Type B pancreatic cell (in vitro differentiated cells): Measurements from ENCODE around the gene WDR54. TPM values are rescaled to one million over a fixed set of nuclear protein-coding genes. Genes with fewer than 3 reads are reported as not detected.
A peak's percentile ranks its signal among the peaks of the same experiment; 100 is the strongest.
"Not testable (repeated sequence)": the region's sequence is repeated elsewhere in the genome, so short reads cannot be mapped to it uniquely, and the experiment has no call there.

Experiments
- DNase-seq: peaks from one replicate; pipeline ENCODE4 v3.0.0; 2021; ENCODE audit warnings: mixed read lengths; ENCODE audit not compliant: unreplicated experiment; ENCODE audit errors: extremely low spot score
- H3K27ac Mint-ChIP-seq: 2 replicates; pipeline ENCODE4 v1.8.0; 2021; ENCODE audit warnings: mild to moderate bottlenecking, mixed read lengths
- H3K27me3 Mint-ChIP-seq: 2 replicates; pipeline ENCODE4 v1.8.0; 2021; ENCODE audit warnings: mixed read lengths
- H3K36me3 Mint-ChIP-seq: 2 replicates; pipeline ENCODE4 v1.8.0; 2021; ENCODE audit warnings: mixed read lengths
- H3K4me1 Mint-ChIP-seq: one replicate; pipeline ENCODE4 v1.8.0; 2021; ENCODE audit warnings: mixed read lengths; ENCODE audit not compliant: unreplicated experiment
- H3K4me3 Mint-ChIP-seq: 2 replicates; pipeline ENCODE4 v1.8.0; 2021; ENCODE audit warnings: mild to moderate bottlenecking, mixed read lengths
- H3K9me3 Mint-ChIP-seq: 2 replicates; pipeline ENCODE4 v1.8.0; 2021; ENCODE audit warnings: mixed read lengths
- total RNA-seq: library from RNA; stranded (reverse); gene quantifications from 2 replicates; pipeline ENCODE4 v1.2.1, GENCODE V29; 2021; ENCODE audit warnings: low replicate concordance
- TF ChIP-seq, protein P1 (sequence below): fragments of 200-600 bp; sonication (generic); conservative IDR thresholded peaks from 2 replicates; pipeline ENCODE4 v1.5.0; 2021; ENCODE audit warnings: antibody characterized with exemption, mild to moderate bottlenecking

The WDR54 gene
- total RNA-seq, 1 donor from 2014 or later = 41.7 TPM

- H3K4me3 Mint-ChIP-seq = peak overlapping the region; percentile 95
- TF ChIP-seq, protein P1, sequence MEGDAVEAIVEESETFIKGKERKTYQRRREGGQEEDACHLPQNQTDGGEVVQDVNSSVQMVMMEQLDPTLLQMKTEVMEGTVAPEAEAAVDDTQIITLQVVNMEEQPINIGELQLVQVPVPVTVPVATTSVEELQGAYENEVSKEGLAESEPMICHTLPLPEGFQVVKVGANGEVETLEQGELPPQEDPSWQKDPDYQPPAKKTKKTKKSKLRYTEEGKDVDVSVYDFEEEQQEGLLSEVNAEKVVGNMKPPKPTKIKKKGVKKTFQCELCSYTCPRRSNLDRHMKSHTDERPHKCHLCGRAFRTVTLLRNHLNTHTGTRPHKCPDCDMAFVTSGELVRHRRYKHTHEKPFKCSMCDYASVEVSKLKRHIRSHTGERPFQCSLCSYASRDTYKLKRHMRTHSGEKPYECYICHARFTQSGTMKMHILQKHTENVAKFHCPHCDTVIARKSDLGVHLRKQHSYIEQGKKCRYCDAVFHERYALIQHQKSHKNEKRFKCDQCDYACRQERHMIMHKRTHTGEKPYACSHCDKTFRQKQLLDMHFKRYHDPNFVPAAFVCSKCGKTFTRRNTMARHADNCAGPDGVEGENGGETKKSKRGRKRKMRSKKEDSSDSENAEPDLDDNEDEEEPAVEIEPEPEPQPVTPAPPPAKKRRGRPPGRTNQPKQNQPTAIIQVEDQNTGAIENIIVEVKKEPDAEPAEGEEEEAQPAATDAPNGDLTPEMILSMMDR = no peak
- DNase-seq = no peak
- peaks cover 7% of the 10 kb centered on the region for H3K36me3 Mint-ChIP-seq
- peaks cover 31% of the 10 kb centered on the region for H3K4me1 Mint-ChIP-seq
- H3K27ac Mint-ChIP-seq = peak overlapping the region; percentile 93
- peaks cover 4% of the 10 kb centered on the region for H3K27me3 Mint-ChIP-seq
- no peaks in the 10 kb centered on the region for H3K9me3 Mint-ChIP-seq
Measured at GRCh38 chr2:74458938-74459363, 37.4 kb downstream of the WDR54 start.

DNA sequence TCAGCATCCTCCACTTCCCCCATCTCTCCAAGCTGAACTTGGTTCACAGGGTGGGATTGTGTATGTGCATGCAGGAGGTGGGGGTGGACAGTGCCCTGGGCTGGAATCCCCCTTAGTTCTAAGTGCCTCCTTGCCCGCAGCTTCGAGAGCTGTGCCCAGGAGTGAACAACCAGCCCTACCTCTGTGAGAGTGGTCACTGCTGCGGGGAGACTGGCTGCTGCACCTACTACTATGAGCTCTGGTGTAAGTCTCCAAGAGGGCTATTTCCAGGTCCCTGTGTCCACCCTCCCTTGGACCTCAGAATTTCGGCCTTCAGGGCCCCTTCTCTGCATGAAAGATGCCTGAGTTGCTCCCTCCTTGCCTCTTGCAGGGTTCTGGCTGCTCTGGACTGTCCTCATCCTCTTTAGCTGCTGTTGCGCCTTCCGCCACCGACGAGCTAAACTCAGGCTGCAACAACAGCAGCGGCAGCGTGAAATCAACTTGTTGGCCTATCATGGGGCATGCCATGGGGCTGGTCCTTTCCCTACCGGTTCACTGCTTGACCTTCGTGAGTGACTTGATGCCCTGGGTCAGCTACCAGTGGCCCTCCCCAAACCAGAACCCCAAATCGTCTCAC, 38.1 kb downstream of the WDR54 start:
- H3K36me3 Mint-ChIP-seq, H3K9me3 Mint-ChIP-seq, DNase-seq, H3K27me3 Mint-ChIP-seq: not testable (repeated sequence)
- Mint-ChIP-seq H3K4me3 (peak overlapping the region; percentile 95), H3K27ac (peak overlapping the region; percentile 93), H3K4me1 (peaks cover 31% of the 10 kb centered on the region)

- not testable (repeated sequence) for DNase-seq, H3K27me3 Mint-ChIP-seq
Measured at GRCh38 chr2:74460187-74460586, 38.7 kb downstream of the WDR54 start.

DNA sequence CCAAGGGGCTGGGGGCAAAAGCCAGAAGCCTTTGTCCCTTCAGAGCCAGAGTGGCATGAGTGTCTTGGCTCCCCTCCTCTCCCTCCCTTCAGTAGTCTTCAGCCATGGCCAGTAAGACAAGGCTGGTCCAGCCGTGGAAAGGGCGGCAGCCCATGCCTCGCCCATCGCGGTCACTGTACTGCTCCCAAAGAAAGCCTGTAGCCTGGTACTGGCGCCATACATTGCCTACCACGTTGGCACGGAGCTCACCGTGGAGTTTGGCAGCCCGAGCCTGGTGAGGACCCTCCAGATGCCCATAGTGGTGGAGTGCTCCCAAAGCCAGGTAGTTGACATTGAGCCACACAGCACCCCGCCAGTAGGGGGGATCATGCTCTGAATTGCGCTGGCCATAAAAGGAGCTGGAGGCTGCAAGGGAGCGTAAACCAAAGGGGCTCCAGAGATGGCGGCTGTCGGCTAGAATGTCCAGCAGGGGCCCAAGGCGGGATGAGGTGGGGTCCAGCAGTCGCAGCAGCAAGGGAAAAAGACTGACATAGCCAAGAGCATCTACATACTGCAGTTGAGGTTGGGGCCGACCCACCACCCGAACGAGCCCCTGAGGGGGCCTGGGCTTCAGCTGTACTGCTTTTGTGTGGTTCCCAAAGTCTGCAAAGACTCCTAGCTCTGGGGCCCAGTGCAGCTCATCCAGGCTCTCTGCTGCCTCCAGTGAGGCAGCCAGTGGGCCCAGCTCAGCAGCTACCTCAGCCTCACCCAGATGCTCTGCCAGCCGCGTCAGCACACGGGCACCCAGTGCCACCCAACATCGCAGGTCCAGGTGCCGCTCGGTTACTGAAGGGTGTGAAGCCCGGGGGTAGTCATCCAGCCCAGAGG, 39.9 kb downstream of the WDR54 start:
- Mint-ChIP-seq H3K27me3 (peaks cover 4% of the 10 kb centered on the region), H3K4me1 (peaks cover 22% of the 10 kb centered on the region), H3K4me3 (peak overlapping the region; percentile 72), H3K36me3 (peaks cover 7% of the 10 kb centered on the region), H3K9me3 (no peaks in the 10 kb centered on the region), H3K27ac (no peak overlapping the region)
- TF ChIP-seq, protein P1 = peak; percentile 47
- no peak for DNase-seq

More at GRCh38 chr2:74460187-74460586, 38.7 kb downstream of the WDR54 start:
- H3K4me1 Mint-ChIP-seq = peaks cover 26% of the 10 kb centered on the region
- not testable (repeated sequence) for H3K9me3 Mint-ChIP-seq, H3K36me3 Mint-ChIP-seq
- peak overlapping the region; percentile 48 for H3K27ac Mint-ChIP-seq
- peak overlapping the region; percentile 95 for H3K4me3 Mint-ChIP-seq

GRCh38 chr2:74462054-74462785, 40.7 kb downstream of the WDR54 start:
- no peak for DNase-seq
- peak overlapping the region; percentile 77 for H3K27ac Mint-ChIP-seq
- H3K27me3 Mint-ChIP-seq = peaks cover 4% of the 10 kb centered on the region
- H3K9me3 Mint-ChIP-seq = no peaks in the 10 kb centered on the region
- H3K4me1 Mint-ChIP-seq = peaks cover 14% of the 10 kb centered on the region
- TF ChIP-seq, protein P1 = no peak
- peak overlapping the region; percentile 80 for H3K4me3 Mint-ChIP-seq
- H3K36me3 Mint-ChIP-seq = peaks cover 7% of the 10 kb centered on the region

GRCh38 chr2:74462786-74463105, 41.2 kb downstream of the WDR54 start:
- H3K27ac Mint-ChIP-seq = peak overlapping the region; percentile 77

More at GRCh38 chr2:74462786-74463105, 41.2 kb downstream of the WDR54 start:
- peaks cover 7% of the 10 kb centered on the region for H3K36me3 Mint-ChIP-seq
- H3K9me3 Mint-ChIP-seq = no peaks in the 10 kb centered on the region
- DNase-seq = no peak
- peaks cover 13% of the 10 kb centered on the region for H3K4me1 Mint-ChIP-seq
- TF ChIP-seq, protein P1 = no peak
- peak overlapping the region; percentile 80 for H3K4me3 Mint-ChIP-seq
- peaks cover 4% of the 10 kb centered on the region for H3K27me3 Mint-ChIP-seq
